ENCODE measurements around the gene OLFML2B. TPM values are rescaled to one million over a fixed set of nuclear protein-coding genes. Genes with fewer than 3 reads are reported as not detected.
A peak's percentile ranks its signal among the peaks of the same experiment; 100 is the strongest.
"Not testable (repeated sequence)": the region's sequence is repeated elsewhere in the genome, so short reads cannot be mapped to it uniquely, and the experiment has no call there.

Gene OLFML2B
- total RNA-seq, 1 donor from 2014 or later: 29.7 TPM

- H3K4me3 ChIP-seq (ENCODE audit: low read length in 3 of 3): peak overlapping the region; percentile 76 to 81 (median 81)
- H3K36me3 ChIP-seq (ENCODE audit: control insufficient read depth in 3 of 3, insufficient read depth in 3 of 3, low read length in 3 of 3): no peaks in the 10 kb centered on the region
- peaks cover 23 to 28% (median 24%) of the 10 kb centered on the region in 3 donors for H3K4me1 ChIP-seq (ENCODE audit: control insufficient read depth in 3 of 3, insufficient read depth in 3 of 3, low read length in 3 of 3)
- H3K27ac ChIP-seq (ENCODE audit: low read depth, low read length): no peak overlapping the region
- H3K9ac ChIP-seq (ENCODE audit: low read depth in 1 of 3, low read length in 3 of 3): peak overlapping the region; percentile 8 to 72 (median 68)
- H3K9me3 ChIP-seq (ENCODE audit: control insufficient read depth in 3 of 3, low read length in 3 of 3): no peaks in the 10 kb centered on the region
- H3K27me3 ChIP-seq (ENCODE audit: control insufficient read depth in 3 of 3, insufficient read depth in 3 of 3, low read length in 3 of 3): peaks cover 2 to 28% (median 16%) of the 10 kb centered on the region in 3 donors
Observed at GRCh38 chr1:162022626-162023025, 1.0 kb downstream of the OLFML2B start.

GRCh38 chr1:162021124-162021523 lies 2.5 kb downstream of the OLFML2B start:
- peaks cover 2 to 28% (median 16%) of the 10 kb centered on the region in 3 donors for H3K27me3 ChIP-seq (ENCODE audit: control insufficient read depth in 3 of 3, insufficient read depth in 3 of 3, low read length in 3 of 3)
- H3K9me3 ChIP-seq (ENCODE audit: control insufficient read depth in 3 of 3, low read length in 3 of 3): no peaks in the 10 kb centered on the region
- H3K4me3 ChIP-seq (ENCODE audit: low read length in 3 of 3): peak overlapping the region; percentile 15 to 59 (median 17)
- H3K4me1 ChIP-seq (ENCODE audit: control insufficient read depth in 3 of 3, insufficient read depth in 3 of 3, low read length in 3 of 3): peaks cover 23 to 28% (median 24%) of the 10 kb centered on the region in 3 donors
- H3K9ac ChIP-seq (ENCODE audit: low read depth in 1 of 3, low read length in 3 of 3): peak overlapping the region in 1 of 3 donors; percentile 42
- peak overlapping the region; percentile 8 for H3K27ac ChIP-seq (ENCODE audit: low read depth, low read length)
- peaks cover 0 to 3% (median 0%) of the 10 kb centered on the region in 3 donors for H3K36me3 ChIP-seq (ENCODE audit: control insufficient read depth in 3 of 3, insufficient read depth in 3 of 3, low read length in 3 of 3)

GRCh38 chr1:162020150-162020549 lies 3.5 kb downstream of the OLFML2B start:
- H3K4me1 ChIP-seq (ENCODE audit: control insufficient read depth in 3 of 3, insufficient read depth in 3 of 3, low read length in 3 of 3): peaks cover 23 to 28% (median 24%) of the 10 kb centered on the region in 3 donors
- peaks cover 0 to 3% (median 2%) of the 10 kb centered on the region in 3 donors for H3K36me3 ChIP-seq (ENCODE audit: control insufficient read depth in 3 of 3, insufficient read depth in 3 of 3, low read length in 3 of 3)
- no peak overlapping the region for H3K9ac ChIP-seq (ENCODE audit: low read depth in 1 of 3, low read length in 3 of 3)
- H3K27ac ChIP-seq (ENCODE audit: low read depth, low read length): no peak overlapping the region
- peaks cover 2 to 28% (median 10%) of the 10 kb centered on the region in 3 donors for H3K27me3 ChIP-seq (ENCODE audit: control insufficient read depth in 3 of 3, insufficient read depth in 3 of 3, low read length in 3 of 3)
- H3K4me3 ChIP-seq (ENCODE audit: low read length in 3 of 3): no peak overlapping the region
- H3K9me3 ChIP-seq (ENCODE audit: control insufficient read depth in 3 of 3, low read length in 3 of 3): no peaks in the 10 kb centered on the region

GRCh38 chr1:162019446-162019845 lies 4.2 kb downstream of the OLFML2B start:
- Histone ChIP-seq H3K9ac (ENCODE audit: low read depth in 1 of 3, low read length in 3 of 3) (no peak overlapping the region), H3K4me3 (ENCODE audit: low read length in 3 of 3) (peak overlapping the region in 1 of 3 donors; percentile 7), H3K9me3 (ENCODE audit: control insufficient read depth in 3 of 3, low read length in 3 of 3) (no peaks in the 10 kb centered on the region), H3K27me3 (ENCODE audit: control insufficient read depth in 3 of 3, insufficient read depth in 3 of 3, low read length in 3 of 3) (peaks cover 2 to 28% (median 3%) of the 10 kb centered on the region in 3 donors), H3K4me1 (ENCODE audit: control insufficient read depth in 3 of 3, insufficient read depth in 3 of 3, low read length in 3 of 3) (peaks cover 23 to 27% (median 24%) of the 10 kb centered on the region in 3 donors), H3K36me3 (ENCODE audit: control insufficient read depth in 3 of 3, insufficient read depth in 3 of 3, low read length in 3 of 3) (peaks cover 0 to 4% (median 3%) of the 10 kb centered on the region in 3 donors), H3K27ac (ENCODE audit: low read depth, low read length) (no peak overlapping the region)

GRCh38 chr1:162019006-162019405 lies 4.7 kb downstream of the OLFML2B start:
- no peaks in the 10 kb centered on the region for H3K9me3 ChIP-seq (ENCODE audit: control insufficient read depth in 3 of 3, low read length in 3 of 3)
- peaks cover 20 to 24% (median 22%) of the 10 kb centered on the region in 3 donors for H3K4me1 ChIP-seq (ENCODE audit: control insufficient read depth in 3 of 3, insufficient read depth in 3 of 3, low read length in 3 of 3)
- H3K9ac ChIP-seq (ENCODE audit: low read depth in 1 of 3, low read length in 3 of 3): no peak overlapping the region
- peaks cover 0 to 4% (median 3%) of the 10 kb centered on the region in 3 donors for H3K36me3 ChIP-seq (ENCODE audit: control insufficient read depth in 3 of 3, insufficient read depth in 3 of 3, low read length in 3 of 3)
- H3K27me3 ChIP-seq (ENCODE audit: control insufficient read depth in 3 of 3, insufficient read depth in 3 of 3, low read length in 3 of 3): peaks cover 0 to 25% (median 2%) of the 10 kb centered on the region in 3 donors
- no peak overlapping the region for H3K27ac ChIP-seq (ENCODE audit: low read depth, low read length)
- H3K4me3 ChIP-seq (ENCODE audit: low read length in 3 of 3): no peak overlapping the region

- no peak overlapping the region for H3K9ac ChIP-seq (ENCODE audit: low read depth in 1 of 3, low read length in 3 of 3)
- peaks cover 0 to 4% (median 3%) of the 10 kb centered on the region in 3 donors for H3K36me3 ChIP-seq (ENCODE audit: control insufficient read depth in 3 of 3, insufficient read depth in 3 of 3, low read length in 3 of 3)
- peaks cover 0 to 21% (median under 1%) of the 10 kb centered on the region in 3 donors for H3K27me3 ChIP-seq (ENCODE audit: control insufficient read depth in 3 of 3, insufficient read depth in 3 of 3, low read length in 3 of 3)
- no peak overlapping the region for H3K4me3 ChIP-seq (ENCODE audit: low read length in 3 of 3)
- H3K27ac ChIP-seq (ENCODE audit: low read depth, low read length): no peak overlapping the region
- peaks cover 15 to 24% (median 17%) of the 10 kb centered on the region in 3 donors for H3K4me1 ChIP-seq (ENCODE audit: control insufficient read depth in 3 of 3, insufficient read depth in 3 of 3, low read length in 3 of 3)
- no peaks in the 10 kb centered on the region for H3K9me3 ChIP-seq (ENCODE audit: control insufficient read depth in 3 of 3, low read length in 3 of 3)
Observed at GRCh38 chr1:162018418-162018817, 5.3 kb downstream of the OLFML2B start.

- not testable (repeated sequence) for H3K36me3 ChIP-seq (ENCODE audit: control insufficient read depth in 3 of 3, insufficient read depth in 3 of 3, low read length in 3 of 3)
Observed at GRCh38 chr1:162017791-162018190, 5.9 kb downstream of the OLFML2B start.

GRCh38 chr1:162016631-162017030 lies 7.0 kb downstream of the OLFML2B start:
- Histone ChIP-seq H3K4me1 (ENCODE audit: control insufficient read depth in 3 of 3, insufficient read depth in 3 of 3, low read length in 3 of 3) (peaks cover 8 to 19% (median 12%) of the 10 kb centered on the region in 3 donors), H3K4me3 (ENCODE audit: low read length in 3 of 3) (no peak overlapping the region), H3K27ac (ENCODE audit: low read depth, low read length) (no peak overlapping the region), H3K27me3 (ENCODE audit: control insufficient read depth in 3 of 3, insufficient read depth in 3 of 3, low read length in 3 of 3) (peaks cover 0 to 10% (median 0%) of the 10 kb centered on the region in 3 donors), H3K36me3 (ENCODE audit: control insufficient read depth in 3 of 3, insufficient read depth in 3 of 3, low read length in 3 of 3) (peaks cover 0 to 4% (median 3%) of the 10 kb centered on the region in 3 donors), H3K9ac (ENCODE audit: low read depth in 1 of 3, low read length in 3 of 3) (no peak overlapping the region), H3K9me3 (ENCODE audit: control insufficient read depth in 3 of 3, low read length in 3 of 3) (no peaks in the 10 kb centered on the region)

More at GRCh38 chr1:162017791-162018190, 5.9 kb downstream of the OLFML2B start:
- H3K9me3 ChIP-seq (ENCODE audit: control insufficient read depth in 3 of 3, low read length in 3 of 3); H3K4me3 ChIP-seq (ENCODE audit: low read length in 3 of 3); H3K27ac ChIP-seq (ENCODE audit: low read depth, low read length); H3K9ac ChIP-seq (ENCODE audit: low read depth in 1 of 3, low read length in 3 of 3): not testable (repeated sequence)
- peaks cover 9 to 18% (median 10%) of the 10 kb centered on the region in 3 donors for H3K4me1 ChIP-seq (ENCODE audit: control insufficient read depth in 3 of 3, insufficient read depth in 3 of 3, low read length in 3 of 3)
- peaks cover 0 to 15% (median 0%) of the 10 kb centered on the region in 3 donors for H3K27me3 ChIP-seq (ENCODE audit: control insufficient read depth in 3 of 3, insufficient read depth in 3 of 3, low read length in 3 of 3)

GRCh38 chr1:162015196-162015595 lies 8.5 kb downstream of the OLFML2B start:
- H3K27ac ChIP-seq (ENCODE audit: low read depth, low read length): no peak overlapping the region
- H3K9ac ChIP-seq (ENCODE audit: low read depth in 1 of 3, low read length in 3 of 3): no peak overlapping the region
- peaks cover 16 to 26% (median 21%) of the 10 kb centered on the region in 3 donors for H3K4me1 ChIP-seq (ENCODE audit: control insufficient read depth in 3 of 3, insufficient read depth in 3 of 3, low read length in 3 of 3)
- no peak overlapping the region for H3K4me3 ChIP-seq (ENCODE audit: low read length in 3 of 3)
- no peaks in the 10 kb centered on the region for H3K9me3 ChIP-seq (ENCODE audit: control insufficient read depth in 3 of 3, low read length in 3 of 3)
- H3K27me3 ChIP-seq (ENCODE audit: control insufficient read depth in 3 of 3, insufficient read depth in 3 of 3, low read length in 3 of 3): peaks cover 0 to 3% (median 0%) of the 10 kb centered on the region in 3 donors
- peaks cover 3 to 4% (median 3%) of the 10 kb centered on the region in 3 donors for H3K36me3 ChIP-seq (ENCODE audit: control insufficient read depth in 3 of 3, insufficient read depth in 3 of 3, low read length in 3 of 3)

- H3K4me1 ChIP-seq (ENCODE audit: control insufficient read depth in 3 of 3, insufficient read depth in 3 of 3, low read length in 3 of 3): peaks cover 15 to 30% (median 22%) of the 10 kb centered on the region in 3 donors
- H3K27me3 ChIP-seq (ENCODE audit: control insufficient read depth in 3 of 3, insufficient read depth in 3 of 3, low read length in 3 of 3): no peaks in the 10 kb centered on the region
- no peak overlapping the region for H3K4me3 ChIP-seq (ENCODE audit: low read length in 3 of 3)
- H3K9me3 ChIP-seq (ENCODE audit: control insufficient read depth in 3 of 3, low read length in 3 of 3): no peaks in the 10 kb centered on the region
- peaks cover 3 to 4% (median 3%) of the 10 kb centered on the region in 3 donors for H3K36me3 ChIP-seq (ENCODE audit: control insufficient read depth in 3 of 3, insufficient read depth in 3 of 3, low read length in 3 of 3)
- no peak overlapping the region for H3K27ac ChIP-seq (ENCODE audit: low read depth, low read length)
- no peak overlapping the region for H3K9ac ChIP-seq (ENCODE audit: low read depth in 1 of 3, low read length in 3 of 3)
Observed at GRCh38 chr1:162014202-162014601, 9.5 kb downstream of the OLFML2B start.
